Hematopoietic multipotent progenitor cell treated with erythropoietin and hydrocortisone succinate and interleukin-3 and kit ligand, for 4 days (in vitro differentiated cells): ENCODE measurements around the gene CCDC102B.
"Not testable (repeated sequence)": the region's sequence is repeated elsewhere in the genome, so short reads cannot be mapped to it uniquely, and the experiment has no call there.

Experiments
- DNase-seq: peaks from one replicate; pipeline ENCODE4 v3.0.0-alpha.2; 2015

Gene CCDC102B

GRCh38 chr18:68830256-68831045 lies 32.6 kb downstream of the CCDC102B start:
- DNase-seq: no peak

- no peak for DNase-seq
These were observed 35.9 kb downstream of the CCDC102B start for GRCh38 chr18:68833756-68834155.

- DNase-seq: peak; percentile 21
These were observed 40.0 kb downstream of the CCDC102B start for GRCh38 chr18:68837665-68838451.

GRCh38 chr18:68839701-68840100 lies 41.8 kb downstream of the CCDC102B start:
- DNase-seq: no peak

- peak; percentile 53 for DNase-seq
These were observed 42.8 kb downstream of the CCDC102B start for GRCh38 chr18:68840554-68841263.

- DNase-seq: no peak
These were observed 43.4 kb downstream of the CCDC102B start for GRCh38 chr18:68841301-68841700.

- no peak for DNase-seq
These were observed 45.1 kb downstream of the CCDC102B start for GRCh38 chr18:68842951-68843350.

GRCh38 chr18:68843473-68844089 lies 45.7 kb downstream of the CCDC102B start:
- DNase-seq: peak; percentile 21

GRCh38 chr18:68847219-68847837 lies 49.4 kb downstream of the CCDC102B start:
- DNase-seq: peak; percentile 54

- no peak for DNase-seq
These were observed 50.4 kb downstream of the CCDC102B start for GRCh38 chr18:68848242-68848641.

GRCh38 chr18:68854786-68855391 lies 57.0 kb downstream of the CCDC102B start:
- DNase-seq: no peak

GRCh38 chr18:68855491-68855890 lies 57.6 kb downstream of the CCDC102B start:
- DNase-seq: no peak

- DNase-seq: no peak
These were observed 63.5 kb downstream of the CCDC102B start for GRCh38 chr18:68861365-68861764.

- no peak for DNase-seq
These were observed 67.1 kb downstream of the CCDC102B start for GRCh38 chr18:68865021-68865420.

- DNase-seq: no peak
These were observed 67.6 kb downstream of the CCDC102B start for GRCh38 chr18:68865503-68865902.

GRCh38 chr18:68873003-68873402 lies 75.1 kb downstream of the CCDC102B start:
- DNase-seq: no peak

GRCh38 chr18:68874361-68874760 lies 76.5 kb downstream of the CCDC102B start:
- DNase-seq: no peak

- DNase-seq: not testable (repeated sequence)
These were observed 82.1 kb downstream of the CCDC102B start for GRCh38 chr18:68879947-68880346.

GRCh38 chr18:68887410-68887809 lies 89.5 kb downstream of the CCDC102B start:
- no peak for DNase-seq

- DNase-seq: no peak
These were observed 95.5 kb downstream of the CCDC102B start for GRCh38 chr18:68893354-68893753.

- no peak for DNase-seq
These were observed 99.4 kb downstream of the CCDC102B start for GRCh38 chr18:68897286-68897685.

- no peak for DNase-seq
These were observed 111.7 kb downstream of the CCDC102B start for GRCh38 chr18:68909579-68909978.
